Ishikawa (cell line): ENCODE data around the gene POP4.

Experiments used
- CEBPB ChIP-seq: IDR thresholded peaks from 2 replicates; pipeline ENCODE4 v1.6.1; 2012
- CREB1 ChIP-seq: IDR thresholded peaks from 2 replicates; pipeline ENCODE4 v1.6.1; 2012; ENCODE audit warnings: low read depth
- EP300 ChIP-seq: IDR thresholded peaks from 2 replicates; pipeline ENCODE4 v1.6.1; 2012; ENCODE audit warnings: borderline replicate concordance
- FOXM1 ChIP-seq: IDR thresholded peaks from 2 replicates; pipeline ENCODE4 v1.6.1; 2012; ENCODE audit warnings: low read depth, borderline replicate concordance
- MAX ChIP-seq: IDR thresholded peaks from 2 replicates; pipeline ENCODE4 v1.6.1; 2012
- NFIC ChIP-seq: IDR thresholded peaks from 2 replicates; pipeline ENCODE4 v1.6.1; 2012
- RAD21 ChIP-seq: IDR thresholded peaks from 2 replicates; pipeline ENCODE4 v1.6.1; 2012; ENCODE audit warnings: low read depth
- REST ChIP-seq: IDR thresholded peaks from 2 replicates; pipeline ENCODE4 v1.6.1; 2012; ENCODE audit warnings: low read depth, mild to moderate bottlenecking
- TAF1 ChIP-seq: IDR thresholded peaks from 2 replicates; pipeline ENCODE4 v1.6.1; 2012; ENCODE audit warnings: low read depth, mild to moderate bottlenecking
- YY1 ChIP-seq: IDR thresholded peaks from 2 replicates; pipeline ENCODE4 v1.6.1; 2012; ENCODE audit warnings: low read depth
- ZBTB7A ChIP-seq: IDR thresholded peaks from 2 replicates; pipeline ENCODE4 v1.6.1; 2012; ENCODE audit warnings: low read depth
- TF ChIP-seq, protein P1 (sequence below): IDR thresholded peaks from 2 replicates; pipeline ENCODE4 v1.6.1; 2012

DNA sequence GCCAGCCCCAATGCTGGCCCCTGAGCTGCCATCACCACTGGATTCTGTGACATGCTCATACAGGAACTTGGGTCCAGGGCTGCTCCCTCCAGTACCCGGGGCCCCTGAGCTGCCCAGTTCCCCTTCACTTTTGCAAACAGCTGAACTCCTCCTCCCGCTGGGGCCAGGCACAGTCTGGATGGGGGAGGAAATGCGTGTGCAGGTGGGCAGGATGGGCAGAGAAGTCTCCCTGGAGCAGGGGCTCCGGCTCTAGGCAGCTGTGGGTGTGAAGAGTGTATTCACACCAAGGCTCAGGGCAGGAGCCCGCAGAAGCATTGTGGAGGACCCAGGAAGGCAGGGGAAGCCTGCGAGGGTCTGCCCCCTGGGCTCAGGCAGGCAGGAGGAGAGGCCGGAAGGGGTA, 12.4 kb downstream of the POP4 start:
- no peak for TF ChIP-seq TAF1
- TF ChIP-seq RAD21: no peak
- TF ChIP-seq CREB1: no peak
- TF ChIP-seq CEBPB: no peak
- TF ChIP-seq REST: no peak
- TF ChIP-seq MAX: no peak
- TF ChIP-seq YY1: no peak
- TF ChIP-seq ZBTB7A: no peak
- no peak for TF ChIP-seq EP300
- TF ChIP-seq, protein P1, sequence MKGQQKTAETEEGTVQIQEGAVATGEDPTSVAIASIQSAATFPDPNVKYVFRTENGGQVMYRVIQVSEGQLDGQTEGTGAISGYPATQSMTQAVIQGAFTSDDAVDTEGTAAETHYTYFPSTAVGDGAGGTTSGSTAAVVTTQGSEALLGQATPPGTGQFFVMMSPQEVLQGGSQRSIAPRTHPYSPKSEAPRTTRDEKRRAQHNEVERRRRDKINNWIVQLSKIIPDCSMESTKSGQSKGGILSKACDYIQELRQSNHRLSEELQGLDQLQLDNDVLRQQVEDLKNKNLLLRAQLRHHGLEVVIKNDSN: no peak
- no peak for TF ChIP-seq FOXM1
- TF ChIP-seq NFIC: no peak
